HG03521 (cell line): Measurements from ENCODE around the gene SSPN.

Experiments used
- ATAC-seq: cut with Tn5 transposase; IDR thresholded peaks from one replicate; pipeline ENCODE4 v1.9.1; 2021; ENCODE audit warnings: mild to moderate bottlenecking, moderate library complexity; ENCODE audit not compliant: unreplicated experiment

SSPN gene

GRCh38 chr12:26185532-26186320, 9.6 kb upstream of the SSPN start:
- ATAC-seq, result no peak

- no peak for ATAC-seq
Measured at GRCh38 chr12:26187014-26187798, 8.2 kb upstream of the SSPN start.

- no peak for ATAC-seq
Measured at GRCh38 chr12:26188127-26188526, 7.2 kb upstream of the SSPN start.

GRCh38 chr12:26188641-26189040, 6.7 kb upstream of the SSPN start:
- ATAC-seq, result no peak

GRCh38 chr12:26192142-26192541, 3.2 kb upstream of the SSPN start:
- ATAC-seq, result no peak

- ATAC-seq, result no peak
Measured at GRCh38 chr12:26193539-26193938, 1.8 kb upstream of the SSPN start.

- ATAC-seq, result no peak
Measured at GRCh38 chr12:26195641-26196420, 458 bp downstream of the SSPN start.

- ATAC-seq, result no peak
Measured at GRCh38 chr12:26196421-26196716, 996 bp downstream of the SSPN start.

GRCh38 chr12:26197832-26198231, 2.5 kb downstream of the SSPN start:
- ATAC-seq, result no peak

- no peak for ATAC-seq
Measured at GRCh38 chr12:26198742-26199141, 3.4 kb downstream of the SSPN start.

- ATAC-seq, result no peak
Measured at GRCh38 chr12:26203167-26203780, 7.9 kb downstream of the SSPN start.

GRCh38 chr12:26204612-26205289, 9.4 kb downstream of the SSPN start:
- no peak for ATAC-seq

- no peak for ATAC-seq
Measured at GRCh38 chr12:26205298-26205697, 9.9 kb downstream of the SSPN start.

GRCh38 chr12:26205941-26206340, 10.6 kb downstream of the SSPN start:
- ATAC-seq, result no peak

GRCh38 chr12:26211331-26211730, 16.0 kb downstream of the SSPN start:
- no peak for ATAC-seq

- no peak for ATAC-seq
Measured at GRCh38 chr12:26212396-26212795, 17.0 kb downstream of the SSPN start.

GRCh38 chr12:26212988-26213387, 17.6 kb downstream of the SSPN start:
- ATAC-seq, result no peak

- ATAC-seq, result no peak
Measured at GRCh38 chr12:26214121-26214520, 18.7 kb downstream of the SSPN start.

- no peak for ATAC-seq
Measured at GRCh38 chr12:26219736-26220135, 24.4 kb downstream of the SSPN start.

GRCh38 chr12:26224657-26225056, 29.3 kb downstream of the SSPN start:
- ATAC-seq, result no peak

GRCh38 chr12:26226122-26226521, 30.7 kb downstream of the SSPN start:
- ATAC-seq, result no peak
